Astrocyte (in vitro differentiated cells and primary cell): Measurements from ENCODE around the gene DOCK1. TPM values are rescaled to one million over a fixed set of nuclear protein-coding genes. Genes with fewer than 3 reads are reported as not detected.

Experiments
- DNase-seq: peaks from one replicate; pipeline ENCODE4 v3.0.0-alpha.2; 2010; ENCODE audit warnings: low read depth
- FAIRE-seq: peaks from 2 replicates; lab custom pipeline; 2011; peaks lifted over from hg19 to GRCh38; lab: Jason Lieb, UNC
- H2AFZ ChIP-seq: 2 replicates; pipeline ENCODE4 v1.6.0; 2012; ENCODE audit warnings: low read depth, low read length, inconsistent platforms
- H3K27ac ChIP-seq: 2 replicates; pipeline ENCODE4 v1.5.1; 2011; ENCODE audit warnings: low read depth, low read length, inconsistent platforms
- H3K27me3 ChIP-seq: 2 replicates; pipeline ENCODE4 v1.6.0; 2011; ENCODE audit warnings: low read length, inconsistent platforms; ENCODE audit not compliant: insufficient read depth
- H3K36me3 ChIP-seq: 2 replicates; pipeline ENCODE4 v1.5.1; 2011; ENCODE audit warnings: low read length, inconsistent platforms; ENCODE audit not compliant: insufficient read depth
- H3K4me1 ChIP-seq: 2 replicates; pipeline ENCODE4 v1.5.1; 2011; ENCODE audit warnings: low read length, inconsistent platforms; ENCODE audit not compliant: insufficient read depth
- H3K4me2 ChIP-seq: 2 replicates; pipeline ENCODE4 v1.6.0; 2012; ENCODE audit warnings: low read length, inconsistent platforms
- H3K4me3 ChIP-seq: 2 replicates; pipeline ENCODE4 v1.5.1; 2011; ENCODE audit warnings: low read depth, mild to moderate bottlenecking, low read length, inconsistent platforms; ENCODE audit not compliant: insufficient read depth
- H3K79me2 ChIP-seq: 2 replicates; pipeline ENCODE4 v1.6.0; 2012; ENCODE audit warnings: mild to moderate bottlenecking, low read length, inconsistent platforms; ENCODE audit not compliant: insufficient read depth
- H3K9ac ChIP-seq: 2 replicates; pipeline ENCODE4 v1.6.0; 2012; ENCODE audit warnings: mild to moderate bottlenecking, low read length, inconsistent platforms
- H3K9me3 ChIP-seq: 2 replicates; pipeline ENCODE4 v1.5.1; 2012; ENCODE audit warnings: low read depth, mild to moderate bottlenecking, low read length, inconsistent platforms; ENCODE audit not compliant: insufficient read depth
- H4K20me1 ChIP-seq: 2 replicates; pipeline ENCODE4 v1.6.0; 2012; ENCODE audit warnings: low read length, inconsistent platforms; ENCODE audit not compliant: insufficient read depth
- H3K27ac Mint-ChIP-seq: one replicate; pipeline ENCODE4 v1.8.0; 2021; ENCODE audit warnings: mild to moderate bottlenecking, mixed read lengths; ENCODE audit not compliant: unreplicated experiment
- H3K27me3 Mint-ChIP-seq: one replicate; pipeline ENCODE4 v1.8.0; 2021; ENCODE audit warnings: low read depth, mixed read lengths; ENCODE audit not compliant: unreplicated experiment
- H3K36me3 Mint-ChIP-seq: one replicate; pipeline ENCODE4 v1.8.0; 2021; ENCODE audit warnings: low read depth, mixed read lengths; ENCODE audit not compliant: unreplicated experiment
- H3K4me1 Mint-ChIP-seq: one replicate; pipeline ENCODE4 v1.8.0; 2021; ENCODE audit warnings: low read depth, mixed read lengths; ENCODE audit not compliant: unreplicated experiment
- H3K4me3 Mint-ChIP-seq: one replicate; pipeline ENCODE4 v1.8.0; 2021; ENCODE audit warnings: mild to moderate bottlenecking, moderate library complexity, mixed read lengths; ENCODE audit not compliant: unreplicated experiment
- H3K9me3 Mint-ChIP-seq: one replicate; pipeline ENCODE4 v1.8.0; 2021; ENCODE audit warnings: mild to moderate bottlenecking, mixed read lengths; ENCODE audit not compliant: unreplicated experiment
- EZH2 ChIP-seq: IDR thresholded peaks from 2 replicates; pipeline ENCODE4 v1.6.1; 2012; ENCODE audit warnings: mild to moderate bottlenecking, low read length, inconsistent platforms; ENCODE audit not compliant: insufficient read depth
- total RNA-seq: library from RNA; stranded (reverse); gene quantifications from 2 replicates; pipeline ENCODE4 v1.2.1, GENCODE V29; 2021
- TF ChIP-seq, protein P1 (sequence below): IDR thresholded peaks from 2 replicates; pipeline ENCODE4 v1.5.1; 2011; ENCODE audit warnings: low read depth, mild to moderate bottlenecking, inconsistent platforms, low read length, moderate library complexity; ENCODE audit not compliant: insufficient read depth

The DOCK1 gene
- total RNA-seq, 1 donor from 2014 or later: 42.5 TPM

DNA sequence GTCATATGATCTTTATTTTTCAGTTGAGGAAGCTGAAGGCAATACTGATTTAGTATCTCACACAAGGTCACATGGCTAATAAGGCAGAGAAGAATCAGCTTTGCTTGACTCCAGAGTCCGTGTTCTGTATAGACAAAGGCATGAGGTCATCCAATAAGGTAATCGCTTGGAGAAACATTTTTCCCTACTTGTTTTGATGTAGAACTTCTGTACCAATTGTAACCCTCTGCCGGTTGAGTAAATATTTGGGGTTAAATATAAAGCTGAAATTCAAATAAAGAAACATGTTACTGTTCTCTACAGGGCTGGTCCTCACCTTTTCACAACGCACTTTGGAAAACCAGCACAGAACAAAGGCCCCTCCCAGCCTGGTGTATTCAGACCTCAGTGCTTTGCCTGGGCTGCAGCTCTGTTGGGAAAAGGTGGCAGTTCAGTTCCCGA is 374.1 kb downstream of the DOCK1 start:
- no peak for DNase-seq
- Histone ChIP-seq H4K20me1 (no peaks in the 10 kb centered on the region), H3K9me3 (no peaks in the 10 kb centered on the region), H3K79me2 (no peaks in the 10 kb centered on the region), H3K4me2 (no peak overlapping the region), H3K4me3 (no peak overlapping the region), H3K4me1 (peaks cover 4% of the 10 kb centered on the region), H3K9ac (no peak overlapping the region), H3K36me3 (no peaks in the 10 kb centered on the region), H3K27ac (no peak overlapping the region), H3K27me3 (no peaks in the 10 kb centered on the region), H2AFZ (no peak overlapping the region)
- TF ChIP-seq, protein P1, sequence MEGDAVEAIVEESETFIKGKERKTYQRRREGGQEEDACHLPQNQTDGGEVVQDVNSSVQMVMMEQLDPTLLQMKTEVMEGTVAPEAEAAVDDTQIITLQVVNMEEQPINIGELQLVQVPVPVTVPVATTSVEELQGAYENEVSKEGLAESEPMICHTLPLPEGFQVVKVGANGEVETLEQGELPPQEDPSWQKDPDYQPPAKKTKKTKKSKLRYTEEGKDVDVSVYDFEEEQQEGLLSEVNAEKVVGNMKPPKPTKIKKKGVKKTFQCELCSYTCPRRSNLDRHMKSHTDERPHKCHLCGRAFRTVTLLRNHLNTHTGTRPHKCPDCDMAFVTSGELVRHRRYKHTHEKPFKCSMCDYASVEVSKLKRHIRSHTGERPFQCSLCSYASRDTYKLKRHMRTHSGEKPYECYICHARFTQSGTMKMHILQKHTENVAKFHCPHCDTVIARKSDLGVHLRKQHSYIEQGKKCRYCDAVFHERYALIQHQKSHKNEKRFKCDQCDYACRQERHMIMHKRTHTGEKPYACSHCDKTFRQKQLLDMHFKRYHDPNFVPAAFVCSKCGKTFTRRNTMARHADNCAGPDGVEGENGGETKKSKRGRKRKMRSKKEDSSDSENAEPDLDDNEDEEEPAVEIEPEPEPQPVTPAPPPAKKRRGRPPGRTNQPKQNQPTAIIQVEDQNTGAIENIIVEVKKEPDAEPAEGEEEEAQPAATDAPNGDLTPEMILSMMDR: no peak
- no peak for TF ChIP-seq EZH2
- Mint-ChIP-seq H3K9me3 (no peaks in the 10 kb centered on the region), H3K27me3 (no peaks in the 10 kb centered on the region), H3K27ac (no peak overlapping the region), H3K4me1 (peaks cover 9% of the 10 kb centered on the region), H3K36me3 (peaks cover 16% of the 10 kb centered on the region), H3K4me3 (no peak overlapping the region)
- no peak for FAIRE-seq

DNA sequence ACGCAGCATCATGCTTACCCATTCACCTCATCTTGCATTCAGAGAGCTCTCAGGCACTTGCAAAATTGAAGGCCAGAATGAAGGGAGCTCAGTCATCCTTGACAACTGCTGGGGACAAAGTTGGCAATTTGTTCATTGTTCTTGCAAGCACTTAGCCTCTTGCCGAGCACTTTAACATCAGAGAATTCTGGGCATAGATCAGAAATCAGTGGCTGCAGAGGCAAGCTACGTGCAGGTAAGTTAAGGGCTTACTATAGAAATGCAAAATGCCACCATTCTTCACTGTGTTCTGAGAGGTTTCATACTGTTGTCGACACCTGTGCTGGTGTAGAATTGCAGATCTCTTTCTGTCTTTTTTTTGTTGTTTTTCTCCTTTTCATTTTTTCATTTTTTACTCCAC is 375.2 kb downstream of the DOCK1 start:
- H3K27ac ChIP-seq: no peak overlapping the region
- Mint-ChIP-seq H3K4me3 (no peak overlapping the region), H3K27ac (no peak overlapping the region), H3K4me1 (peaks cover 9% of the 10 kb centered on the region), H3K36me3 (peaks cover 18% of the 10 kb centered on the region), H3K9me3 (no peaks in the 10 kb centered on the region), H3K27me3 (no peaks in the 10 kb centered on the region)
- no peaks in the 10 kb centered on the region for H3K79me2 ChIP-seq
- H3K4me2 ChIP-seq: no peak overlapping the region
- DNase-seq (no peak), FAIRE-seq (no peak)
- H3K4me3 ChIP-seq: no peak overlapping the region
- peaks cover 4% of the 10 kb centered on the region for H3K4me1 ChIP-seq
- H2AFZ ChIP-seq: no peak overlapping the region
- no peaks in the 10 kb centered on the region for H4K20me1 ChIP-seq
- H3K9ac ChIP-seq: no peak overlapping the region
- H3K27me3 ChIP-seq: no peaks in the 10 kb centered on the region
- H3K36me3 ChIP-seq: no peaks in the 10 kb centered on the region
- TF ChIP-seq, protein P1: no peak
- TF ChIP-seq EZH2: no peak
- no peaks in the 10 kb centered on the region for H3K9me3 ChIP-seq

DNA sequence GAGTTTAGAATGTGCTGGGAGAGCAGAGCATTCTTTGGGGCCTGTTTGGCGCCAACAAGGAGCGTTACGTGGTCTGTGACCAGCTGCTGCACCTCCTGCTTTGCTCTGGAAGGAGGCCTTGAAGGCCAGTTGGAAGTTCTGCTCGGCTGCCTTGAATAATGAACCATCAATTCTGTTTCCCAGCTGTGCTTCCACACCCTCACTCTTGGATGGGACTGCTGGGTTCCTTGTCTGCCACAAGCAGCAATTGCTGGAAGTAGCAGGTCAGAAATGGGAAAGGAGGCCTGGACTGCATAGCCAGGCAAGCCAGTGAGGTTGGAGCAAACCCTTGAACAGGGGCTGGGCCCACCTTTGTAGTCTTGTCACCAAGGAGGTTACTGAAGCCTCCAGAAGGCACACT is 377.8 kb downstream of the DOCK1 start:
- peaks cover 2% of the 10 kb centered on the region for H3K9me3 ChIP-seq
- H3K79me2 ChIP-seq: no peaks in the 10 kb centered on the region
- H3K36me3 Mint-ChIP-seq: peaks cover 29% of the 10 kb centered on the region
- no peaks in the 10 kb centered on the region for H3K27me3 ChIP-seq
- no peak for FAIRE-seq
- H3K4me3 Mint-ChIP-seq: no peak overlapping the region
- H3K4me2 ChIP-seq: no peak overlapping the region
- H3K4me3 ChIP-seq: no peak overlapping the region
- H3K4me1 ChIP-seq: peaks cover 4% of the 10 kb centered on the region
- no peak overlapping the region for H3K27ac Mint-ChIP-seq
- H3K4me1 Mint-ChIP-seq: peaks cover 6% of the 10 kb centered on the region
- H4K20me1 ChIP-seq: no peaks in the 10 kb centered on the region
- no peak overlapping the region for H3K9ac ChIP-seq
- no peaks in the 10 kb centered on the region for H3K36me3 ChIP-seq
- H2AFZ ChIP-seq: no peak overlapping the region
- DNase-seq: no peak
- no peak for TF ChIP-seq EZH2
- TF ChIP-seq, protein P1: no peak
- peaks cover 7% of the 10 kb centered on the region for H3K9me3 Mint-ChIP-seq
- H3K27me3 Mint-ChIP-seq: no peaks in the 10 kb centered on the region
- no peak overlapping the region for H3K27ac ChIP-seq
